CD4-positive, alpha-beta T cell treated with Interleukin-12 subunit alpha and Interleukin-12 subunit beta, for 1 hour (primary cell): ENCODE data around the gene TPH2.

Experiments used
- DNase-seq: peaks from one replicate; pipeline ENCODE4 v3.0.0-alpha.2; 2020

The TPH2 gene

GRCh38 chr12:72037006-72037795 lies 98.6 kb downstream of the TPH2 start:
- DNase-seq, result no peak

- no peak for DNase-seq
Measured at GRCh38 chr12:72041811-72042210, 103.2 kb downstream of the TPH2 start.

- no peak for DNase-seq
Measured at GRCh38 chr12:72053604-72054003, 115.0 kb downstream of the TPH2 start.

DNA sequence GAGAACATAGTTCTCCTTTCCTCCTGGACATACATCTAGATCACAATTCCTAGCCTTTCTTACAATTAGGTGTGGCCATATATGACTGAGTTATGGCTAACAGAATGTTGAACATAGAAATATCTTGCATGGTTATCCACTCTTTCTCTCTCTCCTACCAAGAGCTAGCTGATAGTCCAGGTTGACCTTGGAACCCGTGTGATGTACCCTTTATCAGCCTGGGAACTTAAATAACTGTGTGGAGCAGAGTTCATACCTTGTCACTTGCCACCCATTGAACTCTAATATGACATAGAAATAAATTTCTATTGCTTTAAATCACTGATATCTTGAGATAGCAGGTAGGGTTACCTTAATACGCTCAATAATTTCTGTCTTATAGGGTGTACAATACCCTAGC lies 115.9 kb downstream of the TPH2 start:
- no peak for DNase-seq

DNA sequence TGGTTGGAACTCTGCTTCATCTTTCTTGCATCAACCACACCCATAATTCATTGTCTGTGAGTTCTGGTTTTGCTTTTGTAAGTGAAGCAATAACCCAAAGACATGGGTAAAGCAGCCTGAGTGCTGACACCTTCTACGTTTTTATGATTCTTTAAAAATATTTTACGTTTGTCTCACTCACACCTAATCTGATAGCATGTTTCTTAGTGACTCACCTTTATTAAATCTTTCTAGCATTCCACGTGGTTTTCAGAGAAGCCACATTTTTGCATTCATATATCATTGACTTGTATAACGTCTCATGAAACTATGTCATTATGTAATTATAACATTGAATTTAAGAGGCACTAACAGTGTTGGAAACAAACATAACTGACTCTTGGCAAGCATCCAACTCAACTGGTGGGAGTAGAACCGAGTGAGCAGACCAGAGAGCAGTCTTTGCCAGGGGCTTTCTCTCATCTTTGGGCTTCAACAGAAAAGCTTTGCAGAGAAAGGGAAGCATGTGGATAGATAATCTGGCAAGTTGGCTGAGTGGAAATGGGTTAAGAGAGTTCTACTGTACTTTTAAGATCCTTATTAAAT lies 118.8 kb downstream of the TPH2 start:
- DNase-seq, result no peak

DNA sequence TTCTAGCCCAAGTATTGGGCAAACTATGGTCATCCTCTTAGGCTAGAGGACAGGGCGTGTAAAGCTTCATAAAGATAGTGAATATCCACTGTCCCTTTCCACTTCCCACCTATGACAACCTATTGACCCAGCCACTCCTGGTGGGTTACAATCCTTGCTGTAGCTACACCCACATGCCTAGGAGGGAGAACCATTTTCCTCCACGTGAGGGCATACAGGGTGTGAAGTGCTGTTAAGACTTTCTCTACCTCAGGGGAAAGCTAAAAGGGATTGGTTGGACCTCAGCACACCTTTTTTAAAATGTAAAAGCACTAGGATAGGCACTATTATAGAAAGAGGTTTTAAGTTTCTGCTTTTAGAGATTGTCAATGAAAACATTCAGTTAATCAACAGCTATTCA lies 124.4 kb downstream of the TPH2 start:
- DNase-seq, result no peak

DNA sequence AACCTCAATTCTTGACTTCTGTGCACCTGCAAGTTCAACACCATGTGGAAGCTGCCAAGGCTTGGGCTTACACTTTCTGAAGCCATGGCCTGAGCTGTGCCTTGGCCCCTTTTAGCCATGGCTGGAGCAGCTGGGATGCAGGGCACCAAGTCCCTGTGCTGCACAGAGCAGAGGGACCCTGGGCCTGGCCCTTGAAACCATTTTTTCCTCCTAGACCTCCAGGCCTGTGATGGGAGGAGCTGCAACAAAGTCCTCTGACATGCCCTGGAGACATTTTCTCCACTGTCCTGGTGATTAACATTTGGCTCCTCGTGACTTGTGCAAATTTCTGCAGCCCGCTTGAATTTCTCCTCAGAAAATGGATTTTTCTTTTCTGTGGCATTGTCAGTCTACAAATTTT lies 132.4 kb downstream of the TPH2 start:
- no peak for DNase-seq

DNA sequence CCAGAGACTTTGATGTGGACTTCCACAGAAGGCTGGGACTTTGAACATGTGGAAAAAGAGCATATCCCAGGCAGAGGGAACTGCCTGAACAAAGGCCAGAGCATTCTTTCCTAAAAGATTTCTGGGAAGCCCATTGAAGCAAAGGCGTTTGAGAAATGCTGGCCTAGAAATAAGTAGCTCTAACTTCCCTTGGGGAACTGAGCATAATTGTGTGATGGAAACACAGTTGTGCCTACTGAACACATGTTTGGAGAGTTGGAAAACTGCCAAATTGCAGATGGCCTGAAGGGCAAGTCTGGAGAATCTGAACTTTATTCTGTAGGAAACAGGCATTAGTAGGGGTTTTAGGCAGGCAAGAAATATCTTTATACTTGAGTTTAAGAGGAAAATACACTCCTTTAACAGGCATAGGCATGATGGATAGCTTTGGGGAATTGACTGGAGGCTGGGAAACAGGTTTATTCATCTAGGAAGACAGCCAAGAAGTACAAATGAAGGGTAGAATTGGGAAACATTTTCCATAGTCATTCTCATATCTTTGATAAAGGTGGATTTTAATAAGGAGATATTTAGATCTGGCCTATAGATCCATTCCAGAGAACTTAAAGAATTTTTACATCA lies 134.1 kb downstream of the TPH2 start:
- no peak for DNase-seq

DNA sequence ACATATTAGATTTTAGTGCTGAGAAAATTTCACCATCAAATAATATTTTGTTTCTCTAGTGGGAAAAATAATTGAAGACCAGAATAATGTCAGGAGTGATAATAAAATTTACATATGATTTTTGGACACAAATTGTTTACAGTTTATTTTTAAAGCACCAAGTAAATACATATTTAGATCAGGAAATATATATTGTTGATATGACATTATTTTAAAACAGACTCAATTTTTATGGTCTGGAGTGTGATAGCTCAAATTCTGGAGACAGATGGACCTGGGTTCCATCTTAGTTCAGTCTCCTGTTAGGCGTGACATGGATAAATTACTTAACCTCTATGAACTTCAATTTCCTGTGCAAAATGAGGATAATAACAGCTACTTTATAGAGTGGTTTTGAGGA lies 135.4 kb downstream of the TPH2 start:
- no peak for DNase-seq

DNA sequence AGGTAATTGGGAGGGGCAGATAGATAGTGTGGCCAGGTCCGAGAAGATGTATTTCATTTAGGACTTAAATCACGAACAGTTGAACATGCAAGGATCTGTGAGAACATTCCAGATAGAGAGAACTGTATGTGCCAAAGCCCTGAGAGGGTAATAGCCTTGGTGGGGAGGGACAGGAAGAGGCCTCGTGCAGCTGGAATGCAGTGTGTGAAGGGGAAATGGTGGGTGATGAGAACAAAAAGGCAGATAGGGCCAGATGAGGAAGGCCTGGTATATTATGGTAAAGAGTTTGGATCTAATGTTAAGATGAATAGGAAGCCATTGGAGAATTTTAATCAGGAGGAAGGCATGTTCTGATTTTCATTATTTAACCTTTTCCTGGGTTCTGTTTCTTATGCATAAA lies 136.3 kb downstream of the TPH2 start:
- no peak for DNase-seq

GRCh38 chr12:72075401-72075800 lies 136.8 kb downstream of the TPH2 start:
- DNase-seq, result no peak

- DNase-seq, result no peak
Measured at GRCh38 chr12:72075891-72076557, 137.4 kb downstream of the TPH2 start.

- DNase-seq, result no peak
Measured at GRCh38 chr12:72076558-72076915, 137.9 kb downstream of the TPH2 start.

DNA sequence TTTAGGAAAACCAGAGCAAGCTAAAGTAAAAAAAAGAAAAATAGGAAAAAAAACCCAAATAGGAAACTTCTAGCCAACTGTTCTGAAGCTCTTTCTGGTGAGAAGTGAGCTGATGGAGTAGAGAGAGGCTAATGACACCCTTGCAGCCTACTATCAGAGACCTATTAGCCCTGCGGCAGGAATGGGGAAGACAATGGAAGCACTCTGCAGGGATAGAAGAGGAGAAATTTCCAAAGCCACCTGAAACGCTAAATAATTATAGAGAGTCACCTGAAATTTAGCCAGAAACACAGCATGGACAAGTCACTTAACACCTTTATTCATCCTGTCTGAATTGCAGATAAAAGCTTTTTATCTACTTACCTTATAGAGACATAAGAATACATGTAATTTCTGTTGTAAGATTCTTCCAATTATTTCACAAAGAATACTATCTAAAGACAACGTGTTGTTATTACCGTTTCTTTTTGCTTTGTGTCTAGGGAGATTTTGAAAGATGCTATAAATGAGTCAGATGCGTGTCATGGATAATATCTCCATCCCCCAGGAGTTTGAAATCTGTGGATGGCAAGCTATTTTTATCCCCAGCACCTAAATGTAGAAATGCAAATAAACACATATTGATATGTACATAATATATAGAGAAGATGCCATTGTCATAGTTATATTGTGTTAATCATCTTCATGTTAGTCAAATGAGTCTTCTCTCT lies 138.6 kb downstream of the TPH2 start:
- no peak for DNase-seq

GRCh38 chr12:72081777-72082176 lies 143.1 kb downstream of the TPH2 start:
- DNase-seq, result no peak
